Measurements from ENCODE around the gene P4HB. TPM values are rescaled to one million over a fixed set of nuclear protein-coding genes. Genes with fewer than 3 reads are reported as not detected.

The P4HB gene
- total RNA-seq, 1 experiment from 2014 or later = 759 TPM

DNA sequence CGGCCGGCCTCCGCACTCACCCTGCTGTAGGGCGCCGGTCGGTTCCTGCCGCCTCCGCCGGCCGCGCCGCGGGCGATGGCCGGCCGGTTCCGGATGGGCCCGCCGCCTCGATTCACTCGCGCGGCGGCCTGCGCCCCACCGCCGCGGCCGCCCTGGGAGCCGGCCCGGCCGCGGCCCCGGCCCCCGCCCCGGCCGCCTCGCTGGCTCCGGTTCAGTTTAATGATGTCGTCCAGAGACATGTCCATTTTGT lies 30.9 kb upstream of the P4HB start:
- Histone ChIP-seq H3K27me3 (ENCODE audit: control insufficient read depth, insufficient read depth, low read length) (no peaks in the 10 kb centered on the region), H3K4me3 (ENCODE audit: low read depth in 2 of 2, low read length in 2 of 2) (peak overlapping the region; percentile 85 to 95), H3K9me3 (ENCODE audit: control insufficient read depth, insufficient read depth, low read depth, low read length) (no peaks in the 10 kb centered on the region), H3K36me3 (ENCODE audit: control insufficient read depth, insufficient read depth, low read length) (peaks cover 33% of the 10 kb centered on the region), H3K27ac (ENCODE audit: low read length) (no peak overlapping the region), H3K4me1 (ENCODE audit: control insufficient read depth, insufficient read depth, low read length) (peaks cover 9% of the 10 kb centered on the region)
- TF ChIP-seq, protein P1, sequence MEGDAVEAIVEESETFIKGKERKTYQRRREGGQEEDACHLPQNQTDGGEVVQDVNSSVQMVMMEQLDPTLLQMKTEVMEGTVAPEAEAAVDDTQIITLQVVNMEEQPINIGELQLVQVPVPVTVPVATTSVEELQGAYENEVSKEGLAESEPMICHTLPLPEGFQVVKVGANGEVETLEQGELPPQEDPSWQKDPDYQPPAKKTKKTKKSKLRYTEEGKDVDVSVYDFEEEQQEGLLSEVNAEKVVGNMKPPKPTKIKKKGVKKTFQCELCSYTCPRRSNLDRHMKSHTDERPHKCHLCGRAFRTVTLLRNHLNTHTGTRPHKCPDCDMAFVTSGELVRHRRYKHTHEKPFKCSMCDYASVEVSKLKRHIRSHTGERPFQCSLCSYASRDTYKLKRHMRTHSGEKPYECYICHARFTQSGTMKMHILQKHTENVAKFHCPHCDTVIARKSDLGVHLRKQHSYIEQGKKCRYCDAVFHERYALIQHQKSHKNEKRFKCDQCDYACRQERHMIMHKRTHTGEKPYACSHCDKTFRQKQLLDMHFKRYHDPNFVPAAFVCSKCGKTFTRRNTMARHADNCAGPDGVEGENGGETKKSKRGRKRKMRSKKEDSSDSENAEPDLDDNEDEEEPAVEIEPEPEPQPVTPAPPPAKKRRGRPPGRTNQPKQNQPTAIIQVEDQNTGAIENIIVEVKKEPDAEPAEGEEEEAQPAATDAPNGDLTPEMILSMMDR (IDR thresholded peaks at IDR 0.05) = no peak
- TF ChIP-seq SIN3A (IDR thresholded peaks at IDR 0.05; ENCODE audit: borderline replicate concordance, insufficient read depth, low read depth, low read length) (no peak), POLR2AphosphoS5 (IDR thresholded peaks at IDR 0.05; ENCODE audit: low read depth, low read length) (no peak), TCF7L2 (IDR thresholded peaks at IDR 0.05; ENCODE audit: low read depth, low read length) (no peak), REST (IDR thresholded peaks at IDR 0.05; ENCODE audit: insufficient read depth in 1 of 2, low read depth in 2 of 2, low read length in 1 of 2) (no peak)
- no TSS peak for BruUV-seq (replicated peaks)
- ChIA-PET POLR2A (no interaction called here), CTCF (no interaction called here)
- DNase-seq (ENCODE audit: low read depth, low spot score) (no peak), ATAC-seq (peak; percentile 14)
- in situ Hi-C loops (cut with HindIII; ENCODE audit: low pct_unique_long_range_greater_than_20kb, low sequenced_read_pairs) (no loop called here), intact Hi-C loops (cut with micrococcal nuclease; ENCODE audit: unreplicated experiment) (no loop called here)

- DNase-seq (ENCODE audit: low read depth, low spot score) (no peak), ATAC-seq (no peak; the same call in 1 of the 2 replicates)
- Histone ChIP-seq H3K4me1 (ENCODE audit: control insufficient read depth, insufficient read depth, low read length) (peaks cover 9% of the 10 kb centered on the region), H3K27ac (ENCODE audit: low read length) (peak overlapping the region; percentile 90), H3K27me3 (ENCODE audit: control insufficient read depth, insufficient read depth, low read length) (no peaks in the 10 kb centered on the region), H3K36me3 (ENCODE audit: control insufficient read depth, insufficient read depth, low read length) (peaks cover 33% of the 10 kb centered on the region), H3K9me3 (ENCODE audit: control insufficient read depth, insufficient read depth, low read depth, low read length) (no peaks in the 10 kb centered on the region), H3K4me3 (ENCODE audit: low read depth in 2 of 2, low read length in 2 of 2) (peak overlapping the region; percentile 85 to 95)
- in situ Hi-C loops (cut with HindIII; ENCODE audit: low pct_unique_long_range_greater_than_20kb, low sequenced_read_pairs) (no loop called here), intact Hi-C loops (cut with micrococcal nuclease; ENCODE audit: unreplicated experiment) (no loop called here)
- BruUV-seq (replicated peaks) = no TSS peak
- TF ChIP-seq, protein P1 (IDR thresholded peaks at IDR 0.05) = no peak
- peak in 1 of 2 experiments; percentile 21; a peak in 1 of 4 replicates for TF ChIP-seq REST (IDR thresholded peaks at IDR 0.05; ENCODE audit: insufficient read depth in 1 of 2, low read depth in 2 of 2, low read length in 1 of 2)
- CTCF ChIA-PET = no interaction called here
- POLR2A ChIA-PET = no interaction called here
Measured at GRCh38 chr17:81890447-81891302, 30.3 kb upstream of the P4HB start.
